Transverse colon (tissue), 4 donors: ENCODE data around the gene LMLN. TPM values are rescaled to one million over a fixed set of nuclear protein-coding genes. Genes with fewer than 3 reads are reported as not detected.

Source experiments
- DNase-seq: peaks from one replicate; pipeline ENCODE4 v3.0.0-alpha.2; 2019
- H3K27ac ChIP-seq, 4 donors: fragments of 200-600 bp; sonication (generic); 2 replicates each; pipeline ENCODE4 v1.5.1; 2016 to 2018; ENCODE audit warnings: inconsistent platforms in 4 of 4
- H3K27me3 ChIP-seq: fragments of 200-600 bp; sonication (generic); 2 replicates; pipeline ENCODE4 v1.5.1; 2017; ENCODE audit warnings: inconsistent platforms
- H3K36me3 ChIP-seq, 4 donors: fragments of 200-600 bp; sonication (generic); 2 replicates each; pipeline ENCODE4 v1.5.1; 2017 to 2019; ENCODE audit warnings: inconsistent platforms in 4 of 4
- H3K4me1 ChIP-seq, 4 donors: fragments of 200-600 bp; sonication (generic); 2 replicates each; pipeline ENCODE4 v1.5.1; 2017 to 2020; ENCODE audit warnings: inconsistent platforms in 4 of 4
- H3K4me3 ChIP-seq, 4 donors: fragments of 200-600 bp; sonication (generic); 1 replicate in 1 of 4; 2 replicates in 3 of 4; pipeline versions ENCODE4 v1.5.1 to v1.6.1; 2017 to 2019; ENCODE audit warnings: inconsistent platforms in 4 of 4
- H3K9me3 ChIP-seq, 2 donors: fragments of 200-600 bp; sonication (generic); 2 replicates each; pipeline ENCODE4 v1.5.1; 2017 to 2019; ENCODE audit warnings: inconsistent platforms in 2 of 2
- EP300 ChIP-seq: sonication (generic); formaldehyde crosslinking; IDR thresholded peaks from one replicate; pipeline ENCODE4 v1.6.1; 2017; ENCODE audit warnings: antibody characterized with exemption, low read depth
- POLR2A ChIP-seq: fragments of 450-650 bp; IDR thresholded peaks from one replicate; pipeline ENCODE4 v1.6.1; 2016; ENCODE audit warnings: antibody characterized with exemption, mild to moderate bottlenecking, moderate library complexity
- POLR2AphosphoS5 ChIP-seq, 3 donors: sonication (generic); formaldehyde crosslinking; IDR thresholded peaks; one replicate each; pipeline ENCODE4 v1.6.1; 2016; ENCODE audit warnings: antibody characterized with exemption in 3 of 3
- WGBS, 2 donors: methylation state at CpG; one replicate each; pipeline ENCODE4 v1.1.5; 2018; ENCODE audit warnings: low coverage in 1 of 2; 5-methylcytosine and 5-hydroxymethylcytosine counted together
- in situ Hi-C, 4 donors: fragments of 200-750 bp; cut with MboI; loops; one replicate each; pipeline versions ENCODE4 v1.15.0 to v1.15.1; 2017; ENCODE audit warnings: low sequenced_read_pairs in 3 of 4, low pct_ligation_motif_present in 1 of 4, low pct_unique_long_range_greater_than_20kb in 1 of 4
- intact Hi-C: fragments of 100-400 bp; cut with DNase I; formaldehyde crosslinking; loops from one replicate; pipeline ENCODE4 v1.15.1; 2023; ENCODE audit warnings: low total_unique reads
- small RNA-seq, 4 donors: library from RNA; depleted of rRNA; stranded (forward); fragments of <200 nt; gene quantifications; one replicate each; pipeline ENCODE3, GENCODE V24; 2016
- total RNA-seq, 4 donors: library from RNA; depleted of rRNA; stranded (reverse); fragments of >200 nt; gene quantifications; one replicate each; pipeline ENCODE4 v1.1.0, GENCODE V29; 2016
- TF ChIP-seq, protein P1 (sequence below), 5 experiments: fragments of 200-600 bp in 3 of 5; fragments of 450-650 bp in 2 of 5; sonication (generic) in 3 of 5; IDR thresholded peaks; 1 replicate in 2 of 5; 2 replicates in 3 of 5; pipeline ENCODE4 v1.5.1; 2016 to 2017; ENCODE audit warnings: antibody characterized with exemption in 5 of 5, inconsistent platforms in 3 of 5, mild to moderate bottlenecking in 2 of 5, moderate library complexity in 1 of 5

LMLN gene
- total RNA-seq, 4 donors from 2014 or later = 1.00 to 11.2 (median 6.4) TPM

DNA sequence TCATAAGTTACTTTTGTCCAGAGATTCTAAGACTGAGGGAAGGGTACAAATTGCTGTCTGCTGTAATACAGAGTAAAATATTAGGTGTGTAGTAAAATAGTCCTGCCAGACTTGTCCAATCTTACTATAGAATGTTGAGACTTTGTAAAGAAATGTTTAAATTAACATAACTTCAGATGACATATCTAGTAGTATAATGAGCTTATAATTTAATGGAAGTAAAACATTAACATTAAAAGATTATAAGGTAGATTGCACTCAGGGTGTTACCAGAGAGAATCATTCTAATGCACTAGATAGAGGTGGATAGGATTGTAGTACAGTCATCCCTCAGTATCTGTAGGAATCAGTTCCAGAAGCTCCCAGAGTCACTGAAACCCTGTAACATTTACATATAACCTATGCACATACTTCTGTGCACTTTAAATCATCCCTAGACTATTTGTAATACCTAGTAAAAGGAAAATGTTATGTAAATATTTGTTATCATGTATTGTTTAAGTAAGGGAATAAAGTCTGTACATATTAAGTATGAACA, 130.8 kb downstream of the LMLN start:
- H3K27ac ChIP-seq = no peak overlapping the region
- peaks cover 95% of the 10 kb centered on the region for H3K27me3 ChIP-seq
- intact Hi-C loops = no loop called here
- no peak overlapping the region for H3K4me3 ChIP-seq
- no peaks in the 10 kb centered on the region for H3K4me1 ChIP-seq
- H3K9me3 ChIP-seq = no peaks in the 10 kb centered on the region
- H3K36me3 ChIP-seq = no peaks in the 10 kb centered on the region
- DNase-seq = no peak
- TF ChIP-seq, protein P1, sequence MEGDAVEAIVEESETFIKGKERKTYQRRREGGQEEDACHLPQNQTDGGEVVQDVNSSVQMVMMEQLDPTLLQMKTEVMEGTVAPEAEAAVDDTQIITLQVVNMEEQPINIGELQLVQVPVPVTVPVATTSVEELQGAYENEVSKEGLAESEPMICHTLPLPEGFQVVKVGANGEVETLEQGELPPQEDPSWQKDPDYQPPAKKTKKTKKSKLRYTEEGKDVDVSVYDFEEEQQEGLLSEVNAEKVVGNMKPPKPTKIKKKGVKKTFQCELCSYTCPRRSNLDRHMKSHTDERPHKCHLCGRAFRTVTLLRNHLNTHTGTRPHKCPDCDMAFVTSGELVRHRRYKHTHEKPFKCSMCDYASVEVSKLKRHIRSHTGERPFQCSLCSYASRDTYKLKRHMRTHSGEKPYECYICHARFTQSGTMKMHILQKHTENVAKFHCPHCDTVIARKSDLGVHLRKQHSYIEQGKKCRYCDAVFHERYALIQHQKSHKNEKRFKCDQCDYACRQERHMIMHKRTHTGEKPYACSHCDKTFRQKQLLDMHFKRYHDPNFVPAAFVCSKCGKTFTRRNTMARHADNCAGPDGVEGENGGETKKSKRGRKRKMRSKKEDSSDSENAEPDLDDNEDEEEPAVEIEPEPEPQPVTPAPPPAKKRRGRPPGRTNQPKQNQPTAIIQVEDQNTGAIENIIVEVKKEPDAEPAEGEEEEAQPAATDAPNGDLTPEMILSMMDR (IDR thresholded peaks at IDR 0.05) = no peak
- TF ChIP-seq POLR2A = no peak
- TF ChIP-seq EP300 = no peak
- no peak for TF ChIP-seq POLR2AphosphoS5 (IDR thresholded peaks at IDR 0.05)
- in situ Hi-C loops = no loop called here

DNA sequence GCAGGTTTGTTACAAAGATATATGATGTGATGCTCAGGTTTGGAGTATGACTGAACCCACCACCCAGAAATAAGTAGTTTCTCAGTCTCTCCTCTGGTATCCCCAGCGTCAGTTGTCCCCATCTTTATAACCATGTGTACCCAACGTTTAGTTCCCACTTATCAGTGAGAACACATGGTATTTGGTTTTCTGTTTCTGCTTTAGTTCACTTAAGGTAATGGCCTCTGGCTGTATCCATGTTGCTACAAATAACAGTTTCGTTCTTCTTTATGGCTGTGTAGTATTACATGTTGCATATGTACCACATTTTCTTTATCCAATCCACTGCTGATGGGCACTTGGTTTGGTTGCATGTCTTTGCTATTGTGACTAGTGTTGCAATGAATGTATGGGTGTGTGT, 132.3 kb downstream of the LMLN start:
- TF ChIP-seq POLR2AphosphoS5 (IDR thresholded peaks at IDR 0.05) = no peak
- 55% methylated on average over 3 of the region's 3 CpGs; no CpG with 5 or more reads in 1 of the 2 donors for WGBS, 2 donors
- no peaks in the 10 kb centered on the region for H3K4me1 ChIP-seq
- intact Hi-C loops (no loop called here), in situ Hi-C loops (no loop called here)
- peaks cover 89% of the 10 kb centered on the region for H3K27me3 ChIP-seq
- no peak overlapping the region for H3K27ac ChIP-seq
- no peaks in the 10 kb centered on the region for H3K36me3 ChIP-seq
- no peaks in the 10 kb centered on the region for H3K9me3 ChIP-seq
- no peak overlapping the region for H3K4me3 ChIP-seq
- no peak for DNase-seq

DNA sequence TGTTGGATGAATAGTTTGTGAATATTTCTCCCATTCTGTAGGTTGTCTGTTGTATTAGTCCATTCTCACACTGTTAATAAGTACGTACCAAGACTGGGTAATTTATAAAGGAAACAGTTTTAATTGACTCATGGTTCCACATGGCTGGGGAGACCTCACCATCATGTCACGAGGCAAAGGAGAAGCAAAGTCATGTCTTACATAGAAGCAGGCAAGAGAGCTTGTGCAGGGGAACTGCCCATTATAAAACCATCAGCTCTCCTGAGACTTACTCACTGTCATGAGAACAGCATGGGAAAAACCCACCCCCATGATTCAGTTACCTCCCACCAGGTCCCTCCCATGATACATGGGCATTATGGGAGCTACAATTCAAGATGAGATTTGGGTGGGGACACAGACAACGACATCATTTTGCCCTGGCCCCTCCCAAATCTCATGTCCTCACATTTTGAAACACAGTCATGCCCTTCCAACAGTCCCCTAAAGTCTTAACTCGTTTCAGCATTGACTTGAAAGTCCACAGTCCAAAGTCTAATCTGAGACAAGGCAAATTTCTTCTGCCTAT, 133.2 kb downstream of the LMLN start:
- H3K4me1 ChIP-seq = no peaks in the 10 kb centered on the region
- H3K9me3 ChIP-seq = no peaks in the 10 kb centered on the region
- DNase-seq = no peak
- H3K27me3 ChIP-seq = peaks cover 80% of the 10 kb centered on the region
- H3K36me3 ChIP-seq = no peaks in the 10 kb centered on the region
- intact Hi-C loops = no loop called here
- no peak for TF ChIP-seq POLR2A
- TF ChIP-seq, protein P1 (IDR thresholded peaks at IDR 0.05) = no peak
- TF ChIP-seq EP300 = no peak
- H3K4me3 ChIP-seq = no peak overlapping the region
- 56 to 62% methylated on average over 2 to 4 of the region's 4 CpGs for WGBS, 2 donors
- in situ Hi-C loops = no loop called here
- no peak overlapping the region for H3K27ac ChIP-seq

Small RNAs within 50 kb of the gene (small RNA-seq; reads per million reads assigned to genes)
- gene RNU6-621P (0 reads per million in 4 donors), gene RNU6-821P (0 reads per million in 4 donors)

Other genes with a start within 250 kb of the LMLN start
- 10 to 100 TPM; 32.2 to 64.7 (median 54.8) TPM for gene RUBCN, start 223.3 kb upstream of the LMLN start, total RNA-seq
- 10 to 100 TPM; 18.3 to 94.6 (median 33.6) TPM for gene FYTTD1, start 210.3 kb upstream of the LMLN start, total RNA-seq
- 100 to 1,000 TPM in 1 of 4 donors, 10 to 100 TPM in 3; 36.0 to 122 (median 51.2) TPM for gene LRCH3, start 169.0 kb upstream of the LMLN start, total RNA-seq
- gene RPL35A, start 10.0 kb upstream of the LMLN start, total RNA-seq = 100 to 1,000 TPM; 287 to 381 (median 347) TPM